ENCODE measurements around the gene THAP4.

THAP4 gene
- 39.0 to 42.9 reads per million in 2 experiments for total RNA-seq

DNA sequence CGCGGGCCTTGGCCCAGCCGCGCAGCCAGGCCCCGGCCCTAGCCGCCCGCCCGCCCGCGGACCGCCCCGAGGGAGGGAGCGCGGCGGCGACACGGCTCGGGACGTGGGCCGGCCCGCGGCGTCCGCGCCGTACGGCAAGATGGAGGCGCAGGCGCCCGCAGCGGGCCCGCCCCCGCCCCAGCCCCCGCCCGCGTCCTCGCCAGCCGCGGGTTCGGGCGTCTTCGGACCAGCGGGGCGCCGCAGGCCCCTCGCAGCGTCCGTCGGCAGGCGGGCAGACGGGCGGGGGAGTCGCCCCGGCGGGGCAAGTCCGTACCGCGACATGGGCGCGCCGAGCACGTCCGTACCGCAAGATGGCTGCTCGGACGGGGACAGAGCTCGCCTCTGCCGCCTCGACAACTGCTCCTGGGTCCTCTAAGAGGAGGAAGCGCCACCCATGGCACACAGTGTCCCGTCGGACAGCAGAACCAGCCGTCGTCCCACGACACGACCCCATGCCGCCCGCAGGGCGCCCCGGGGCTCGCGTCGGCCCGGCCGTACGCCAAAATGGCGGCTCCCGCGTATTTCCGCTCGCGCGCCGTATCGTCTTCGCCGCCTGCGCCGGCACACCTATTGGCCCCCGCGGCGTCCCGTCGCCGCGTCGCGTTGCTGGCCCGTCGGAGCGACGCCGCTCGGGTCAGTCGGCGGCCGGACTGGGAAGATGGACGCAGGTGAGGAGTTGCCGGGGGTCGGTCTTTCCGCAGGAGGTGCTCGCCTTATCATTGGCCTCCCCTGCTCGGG is at the start of gene THAP4, which contains the start of gene ATG4B:
Gene THAP4, minus strand, starts transcription at position 141 of the 777 bp plus-strand sequence. CDS start 141 bp downstream, outside the sequence.
Gene ATG4B, plus strand, starts transcription at position 676 of the 777 bp plus-strand sequence. Its CDS starts 22 bp downstream, at position 698.
- peak; percentile 57 for DNase-seq (ENCODE audit: low read depth)

GRCh38 chr2:241686324-241686649 is 49.3 kb upstream of the THAP4 start:
- DNase-seq (ENCODE audit: low read depth), result no peak

DNA sequence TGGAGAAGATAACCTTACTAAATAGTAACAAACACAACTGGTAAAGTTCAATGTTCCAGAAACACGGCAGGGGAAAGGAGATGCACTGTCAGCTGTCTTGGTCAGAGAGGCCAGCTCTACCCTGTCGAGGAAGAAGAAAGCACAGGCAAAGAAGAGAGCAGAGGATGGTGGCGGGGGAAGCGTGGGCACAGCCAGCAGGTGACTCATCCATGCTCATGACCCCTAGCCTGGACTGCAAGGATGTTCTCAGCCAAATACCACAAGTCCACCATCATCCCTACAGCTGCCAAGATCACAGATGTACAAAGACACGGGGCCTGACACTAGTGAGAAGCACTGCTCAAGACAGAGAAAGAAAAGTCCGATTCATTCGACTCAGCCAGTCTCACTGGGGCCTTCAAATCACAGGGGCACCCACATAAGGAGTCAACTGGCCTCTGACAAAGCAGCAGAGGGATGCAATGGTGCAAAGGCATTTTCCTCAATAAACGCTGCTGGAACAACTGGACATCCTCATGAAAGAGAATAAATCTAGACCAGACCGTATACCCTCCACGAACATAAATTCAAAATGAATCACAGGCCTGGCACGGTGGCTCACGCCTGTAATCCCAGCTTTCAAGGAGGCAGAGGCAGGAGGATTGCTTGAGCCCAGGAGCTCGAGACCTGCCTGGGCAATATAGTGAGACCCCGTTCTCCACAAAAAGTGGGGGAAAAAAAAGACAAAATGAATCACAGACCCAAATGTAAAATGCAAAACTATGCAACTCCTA is 44.1 kb upstream of the THAP4 start:
- DNase-seq (ENCODE audit: low read depth), result no peak

DNA sequence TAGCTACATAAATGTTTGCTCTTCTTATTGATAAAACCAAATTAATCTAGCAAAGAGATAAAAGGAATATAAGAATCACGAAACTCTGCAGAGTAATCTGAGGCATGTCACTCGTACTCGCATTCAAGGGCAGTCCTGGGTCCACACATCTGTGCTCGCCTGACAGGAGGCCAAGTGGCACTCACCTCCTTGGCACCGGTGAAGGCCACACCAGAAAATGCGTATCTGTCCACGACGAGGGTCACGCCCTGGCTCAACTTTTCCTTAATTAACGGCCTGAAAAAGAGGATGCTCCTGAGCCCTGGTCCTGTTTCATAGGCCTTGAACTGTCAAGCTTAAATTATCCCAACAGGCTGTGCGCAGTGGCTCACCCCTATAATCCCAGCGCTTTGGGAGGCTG is 43.1 kb upstream of the THAP4 start:
- DNase-seq (ENCODE audit: low read depth), result no peak

GRCh38 chr2:241678784-241679540 is 42.0 kb upstream of the THAP4 start:
- no peak for DNase-seq (ENCODE audit: low read depth)

DNA sequence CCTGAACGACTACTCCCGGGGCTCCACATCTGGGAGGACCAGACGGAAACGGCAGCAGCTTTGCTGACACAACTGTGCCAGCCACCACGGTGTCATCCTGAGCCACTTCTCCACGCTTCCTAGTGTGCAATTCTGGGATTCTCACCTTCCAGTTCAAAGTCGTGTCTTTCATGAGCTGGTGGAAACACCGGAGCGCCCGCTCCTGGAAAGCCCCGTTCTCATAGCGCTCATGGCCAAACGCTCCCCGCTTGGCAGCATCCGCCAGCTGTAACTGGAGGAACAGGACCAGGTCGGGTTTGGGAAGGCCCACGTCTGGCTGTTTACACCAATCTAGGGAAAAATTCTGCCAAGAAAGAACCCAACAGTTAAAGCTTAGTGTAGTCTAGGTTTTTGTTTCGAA is 41.3 kb upstream of the THAP4 start:
- no peak for DNase-seq (ENCODE audit: low read depth)

GRCh38 chr2:241677392-241677791 is 40.4 kb upstream of the THAP4 start:
- no peak for DNase-seq (ENCODE audit: low read depth)

DNA sequence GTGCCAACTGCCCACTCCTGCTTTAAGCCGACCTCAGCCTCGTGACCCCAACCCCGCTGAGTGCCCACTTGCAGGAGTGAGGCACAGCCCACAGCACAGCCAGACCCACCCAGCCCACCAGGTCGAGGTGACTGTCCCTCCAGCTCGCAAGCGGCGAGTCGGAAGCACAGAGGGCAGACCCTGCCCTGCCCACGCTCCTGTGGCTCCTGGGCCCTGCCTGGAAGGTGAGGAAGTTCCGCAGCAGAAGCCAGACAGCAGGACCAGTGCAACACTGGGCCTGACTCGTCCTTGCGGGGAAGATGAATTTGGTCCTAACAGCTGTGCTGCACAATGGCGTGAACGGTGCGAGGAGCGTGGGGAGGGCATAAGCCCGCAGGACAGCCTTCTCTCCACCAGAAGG is 39.7 kb upstream of the THAP4 start:
- no peak for DNase-seq (ENCODE audit: low read depth)

DNA sequence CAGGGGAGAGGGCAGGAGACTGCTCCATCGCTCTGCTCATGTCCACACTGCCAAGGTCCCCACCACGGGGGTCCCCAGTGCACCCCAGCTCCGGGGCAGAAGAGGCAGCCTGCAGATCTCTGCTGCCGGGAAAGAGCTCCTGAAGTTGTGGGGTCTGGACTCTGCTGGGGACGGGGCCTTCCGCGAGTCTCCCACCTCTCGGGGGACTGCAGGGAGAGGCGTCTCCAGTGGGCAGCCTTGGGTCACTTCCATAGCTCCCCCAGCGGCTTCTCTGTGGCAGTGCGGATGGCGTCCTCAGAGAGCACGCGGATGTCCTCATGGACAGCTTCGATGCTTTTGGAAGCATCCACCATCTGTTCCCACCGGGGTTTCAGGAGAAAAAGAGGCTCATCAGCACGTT is 38.9 kb upstream of the THAP4 start:
- no peak for DNase-seq (ENCODE audit: low read depth)

DNA sequence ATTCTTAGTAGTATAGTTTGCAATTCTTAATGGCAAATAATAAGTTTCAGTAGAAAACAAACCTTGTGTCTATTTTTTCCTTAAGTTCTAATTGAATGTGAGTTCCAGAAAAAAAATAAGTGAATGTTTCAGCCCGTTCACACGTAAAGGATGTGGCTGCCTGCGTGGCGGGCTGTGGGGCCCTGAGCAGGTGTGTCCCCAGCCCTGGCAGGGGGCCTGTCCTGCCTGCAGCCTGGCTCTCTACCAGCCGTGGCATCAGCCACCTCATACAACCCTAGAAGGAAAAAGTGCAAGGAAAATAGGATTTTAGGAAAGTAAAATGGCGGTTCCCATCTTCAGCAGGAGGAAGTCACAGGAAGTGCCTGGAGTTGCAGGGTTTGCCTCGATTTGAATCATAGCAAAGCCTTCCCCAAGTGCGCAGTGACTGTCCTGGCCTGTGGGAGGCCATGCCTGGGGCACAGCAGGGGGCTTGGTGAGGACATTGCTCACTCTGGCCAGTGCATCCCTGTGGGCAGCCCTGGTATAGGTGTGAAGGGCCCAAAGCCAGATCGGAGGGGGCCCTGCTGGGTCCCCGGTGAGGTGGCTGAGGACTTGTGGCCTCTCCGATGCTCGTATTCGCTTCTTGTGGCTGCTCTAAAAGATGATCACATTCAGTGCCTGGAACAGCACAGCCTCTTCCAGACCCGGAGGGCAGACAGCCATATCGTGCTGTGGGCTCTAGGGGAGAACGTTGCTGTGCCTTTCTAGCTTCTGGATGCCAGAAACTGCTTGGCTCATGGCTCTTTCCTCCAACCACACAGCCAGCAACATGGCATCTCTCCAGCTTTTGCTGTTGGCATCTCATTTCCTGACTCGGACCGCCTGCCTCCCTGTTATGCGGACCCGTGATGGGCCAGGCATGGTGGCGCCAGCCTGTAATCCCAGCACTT is 37.1 kb upstream of the THAP4 start:
- no peak for DNase-seq (ENCODE audit: low read depth)

DNA sequence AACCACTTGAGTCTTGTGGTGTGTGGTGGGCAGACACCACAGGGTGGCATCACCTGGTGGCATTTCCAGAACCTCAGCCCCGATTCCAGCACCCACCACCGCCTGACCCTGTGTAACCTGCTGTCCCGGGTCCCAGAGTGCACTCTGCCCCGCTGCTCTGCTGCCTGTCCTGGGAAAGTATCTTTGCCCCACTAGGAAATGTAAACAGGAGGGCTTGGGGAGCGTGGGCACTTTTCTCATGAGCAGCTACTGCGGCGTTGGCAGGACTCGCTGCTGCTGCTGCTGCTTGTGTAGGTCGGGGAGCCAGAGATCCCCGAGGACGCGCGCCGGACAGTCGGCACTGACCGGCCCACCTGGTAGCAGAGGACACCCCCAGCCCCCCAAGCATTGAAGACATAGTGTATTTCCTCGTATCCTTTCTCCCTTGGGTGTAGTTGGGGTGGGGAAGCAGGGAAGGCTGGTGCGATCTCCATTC is 36.3 kb upstream of the THAP4 start:
- no peak for DNase-seq (ENCODE audit: low read depth)

- no peak for DNase-seq (ENCODE audit: low read depth)
Measured at GRCh38 chr2:241672243-241673188, 35.6 kb upstream of the THAP4 start.

DNA sequence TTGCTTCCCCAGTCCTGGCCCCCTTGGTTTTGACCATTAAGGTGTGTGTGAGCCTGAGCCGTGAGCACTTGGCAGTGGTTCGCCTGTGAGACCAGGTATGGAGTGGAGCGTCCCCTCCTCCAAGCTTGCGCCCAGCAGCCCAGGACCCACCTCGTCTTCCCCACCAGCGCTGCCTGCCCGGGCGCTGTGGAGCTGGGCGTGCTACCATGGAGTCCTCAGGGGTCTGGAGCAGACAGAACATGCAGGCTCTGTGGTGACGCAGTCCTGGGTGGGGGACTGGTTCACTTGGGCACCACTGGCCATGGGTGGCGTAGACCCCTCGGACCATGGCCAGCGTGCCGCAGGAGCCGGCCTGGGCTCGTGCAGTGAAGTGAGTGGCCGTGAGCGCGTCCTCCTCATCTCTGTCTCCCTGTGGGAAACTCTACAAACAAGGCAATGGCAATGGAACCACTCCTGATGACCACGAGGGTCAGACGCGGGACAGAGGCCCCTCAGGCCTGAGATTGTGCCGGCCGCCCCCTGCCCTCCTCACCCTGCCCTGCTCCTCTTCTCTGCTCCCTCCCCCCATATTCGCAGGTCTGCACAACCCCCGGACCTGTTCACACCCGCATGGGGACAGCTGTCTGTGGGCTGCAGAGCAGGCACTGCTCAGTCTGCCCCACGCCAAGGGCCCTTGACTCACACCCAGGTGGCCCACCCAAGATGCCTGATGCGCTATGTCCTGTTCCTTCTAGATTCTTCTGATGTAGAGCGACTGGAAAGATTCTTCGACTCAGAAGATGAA is 34.7 kb upstream of the THAP4 start:
- no peak for DNase-seq (ENCODE audit: low read depth)

GRCh38 chr2:241670333-241671110 is 33.6 kb upstream of the THAP4 start:
- no peak for DNase-seq (ENCODE audit: low read depth)

- no peak for DNase-seq (ENCODE audit: low read depth)
Measured at GRCh38 chr2:241668839-241669238, 31.9 kb upstream of the THAP4 start.

- no peak for DNase-seq (ENCODE audit: low read depth)
Measured at GRCh38 chr2:241668354-241668753, 31.4 kb upstream of the THAP4 start.

- DNase-seq (ENCODE audit: low read depth), result no peak
Measured at GRCh38 chr2:241666627-241667400, 29.9 kb upstream of the THAP4 start.

Measured in T follicular helper cell (primary cell).